HG02840 (cell line): Measurements from ENCODE around the gene AGPS.
"Not testable (repeated sequence)": the region's sequence is repeated elsewhere in the genome, so short reads cannot be mapped to it uniquely, and the experiment has no call there.

Experiments
- ATAC-seq: cut with Tn5 transposase; IDR thresholded peaks from one replicate; pipeline ENCODE4 v1.9.1; 2021; ENCODE audit warnings: mild to moderate bottlenecking, moderate library complexity, moderate number of reproducible peaks; ENCODE audit not compliant: unreplicated experiment, low FRiP score

AGPS gene

DNA sequence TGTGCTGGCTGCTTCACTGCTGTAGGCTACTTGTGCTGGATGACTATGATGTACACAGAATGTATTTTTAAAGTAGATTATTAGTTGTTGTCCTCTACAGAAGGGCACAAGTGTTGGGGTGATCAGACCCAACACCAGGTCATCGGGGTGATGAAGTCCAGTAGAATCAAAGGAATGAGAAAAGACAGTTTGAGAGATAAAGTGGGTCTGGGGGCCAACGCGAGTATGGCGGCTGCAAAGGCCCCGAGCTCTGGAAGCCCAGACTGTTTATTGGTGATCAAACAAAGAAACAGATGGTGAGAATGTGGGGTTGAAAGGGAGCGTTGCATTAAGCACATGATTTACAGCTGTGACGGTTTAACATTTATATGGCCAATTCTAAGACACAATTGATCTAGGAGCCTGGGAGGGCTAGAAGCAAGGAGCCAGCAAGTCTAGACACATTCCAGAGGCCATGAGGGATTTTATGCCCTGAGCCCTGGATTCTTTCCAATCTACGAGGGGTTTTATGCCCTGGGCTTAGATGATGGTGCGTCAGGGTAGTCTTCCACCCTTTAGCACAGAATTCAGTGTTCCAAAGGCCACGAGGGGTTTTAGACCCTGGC lies 153.5 kb downstream of the AGPS start:
- no peak for ATAC-seq

DNA sequence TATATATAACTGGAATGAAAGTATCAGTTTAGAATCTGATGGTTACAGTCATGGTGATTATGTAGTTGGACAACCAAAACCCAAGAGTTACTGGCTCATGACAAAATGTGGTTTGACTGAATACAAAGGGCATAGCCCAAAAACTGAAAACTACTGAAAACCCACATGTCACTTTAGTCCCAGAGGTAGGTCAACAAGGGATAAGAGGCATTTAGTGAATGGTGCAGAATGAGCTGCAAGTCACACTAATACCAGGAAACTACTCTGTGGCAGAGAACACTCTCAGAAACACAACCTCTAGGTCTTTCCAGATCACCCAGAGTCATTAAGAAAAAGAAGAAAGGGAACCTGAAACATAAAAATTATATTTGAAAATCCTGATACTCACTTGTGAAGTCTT lies 154.5 kb downstream of the AGPS start:
- ATAC-seq: peak; percentile 81

DNA sequence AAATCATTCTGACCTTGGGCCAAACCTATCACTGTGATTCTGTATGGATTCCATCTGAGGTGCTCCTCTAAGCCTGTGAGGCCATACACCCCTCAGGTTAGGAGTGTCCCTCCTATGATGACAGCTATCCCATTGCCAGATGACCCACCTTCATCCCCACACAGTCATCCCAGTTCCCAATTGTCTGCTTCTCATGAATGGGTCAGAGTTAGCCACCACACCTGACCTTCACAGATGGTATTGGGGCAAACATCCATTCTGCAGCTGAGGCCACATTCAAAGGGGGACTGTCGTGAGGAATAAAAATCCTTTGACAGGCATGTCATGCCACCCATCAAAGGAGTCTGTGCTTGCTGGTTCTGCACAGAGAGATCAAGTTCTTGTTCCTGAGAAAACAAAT lies 155.2 kb downstream of the AGPS start:
- no peak for ATAC-seq

DNA sequence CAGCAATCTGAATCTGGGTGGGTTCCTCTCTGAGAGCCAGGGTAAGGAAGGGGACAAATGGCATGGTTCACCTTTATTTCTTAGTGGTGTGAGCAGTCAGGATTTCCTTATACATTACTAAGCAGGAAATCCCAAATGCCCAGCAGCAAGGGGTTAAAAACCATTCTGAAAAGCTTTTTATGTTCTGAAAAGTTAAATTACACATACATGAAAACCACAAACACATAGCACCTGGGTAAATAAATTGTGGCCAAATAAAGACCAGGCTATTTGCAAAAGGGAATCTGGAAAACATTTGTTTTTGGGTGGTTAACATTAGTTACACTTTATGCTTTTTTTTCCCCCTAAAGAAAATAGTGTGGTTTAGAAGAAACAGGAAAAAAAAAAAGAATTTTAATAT lies 156.1 kb downstream of the AGPS start:
- ATAC-seq: no peak

DNA sequence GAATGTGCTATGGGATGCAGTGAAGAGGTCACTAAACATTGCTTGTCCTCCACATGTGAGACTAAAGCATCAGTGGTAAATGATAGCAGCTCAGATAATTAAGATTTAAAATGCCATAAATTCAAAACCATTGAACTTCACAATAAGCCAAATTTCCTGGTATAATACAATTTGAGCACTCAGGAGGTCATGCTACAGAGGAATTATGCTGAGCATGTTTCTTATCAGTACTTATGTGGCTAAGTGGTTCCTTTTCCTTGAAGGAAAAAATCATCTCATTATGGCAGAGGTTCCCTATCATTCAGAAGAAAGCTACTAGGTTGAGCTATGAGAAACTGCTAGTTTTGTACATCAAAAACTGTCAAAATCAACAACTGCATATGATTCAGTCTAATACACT lies 156.6 kb downstream of the AGPS start:
- no peak for ATAC-seq

DNA sequence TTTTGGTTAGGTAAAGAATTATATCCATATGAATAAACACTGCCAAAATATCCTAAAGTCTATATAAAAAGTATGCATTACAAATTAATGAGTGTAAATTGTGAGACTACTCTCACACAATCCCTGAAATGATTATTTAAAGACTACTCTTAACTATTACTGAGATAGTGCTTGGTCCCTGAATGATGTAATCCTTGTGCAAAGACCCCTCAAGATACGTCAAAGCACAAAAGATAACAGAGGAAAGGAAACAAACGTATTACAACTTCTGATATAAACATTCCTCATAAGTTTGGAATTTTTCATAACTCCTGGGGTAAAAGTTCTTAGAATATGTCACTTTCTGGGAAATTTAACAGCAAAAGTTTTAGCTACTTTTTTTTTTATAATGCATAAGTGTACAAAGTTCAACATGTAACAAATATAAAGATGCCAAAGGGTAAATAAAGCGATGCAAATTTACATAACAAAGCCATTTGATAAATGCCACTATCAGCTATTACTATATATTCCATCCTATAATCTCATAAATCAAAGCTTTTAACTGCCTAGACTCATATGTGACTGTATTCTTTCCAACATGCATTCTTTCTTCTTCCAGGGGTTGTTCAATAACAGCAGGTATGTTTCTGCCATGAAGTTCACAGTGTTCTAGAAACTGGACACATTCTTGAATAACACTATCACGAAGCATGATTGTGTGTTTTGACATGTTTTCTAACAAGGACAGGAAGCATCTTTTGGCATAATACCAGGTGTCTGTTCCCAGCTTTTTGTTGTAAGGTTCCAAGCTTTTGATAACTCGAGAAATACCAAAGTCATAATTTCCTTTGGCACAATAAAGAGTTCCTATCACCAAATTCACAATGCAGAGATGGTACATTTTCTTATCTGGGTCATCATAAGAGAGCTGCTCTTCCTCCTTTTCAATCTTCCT lies 158.0 kb downstream of the AGPS start:
- ATAC-seq: no peak

DNA sequence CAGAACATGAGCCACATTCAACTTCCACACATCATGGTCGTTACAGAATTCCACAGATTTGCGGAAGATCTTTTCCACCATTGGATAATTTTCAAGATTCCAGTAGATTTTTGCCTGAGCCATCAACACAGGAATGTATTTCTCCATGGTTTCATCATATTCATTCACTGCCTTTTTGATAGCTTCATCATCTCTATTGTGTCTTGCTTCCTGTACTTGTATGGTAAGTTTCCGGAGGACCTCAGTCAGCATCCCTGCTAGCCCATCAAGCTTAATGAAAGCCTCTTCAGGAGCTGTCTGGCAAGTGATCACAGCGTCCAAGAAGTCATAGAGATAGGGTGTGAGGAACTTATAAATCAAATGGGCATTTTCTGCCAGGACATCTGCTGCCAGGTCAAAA lies 158.8 kb downstream of the AGPS start:
- not testable (repeated sequence) for ATAC-seq

DNA sequence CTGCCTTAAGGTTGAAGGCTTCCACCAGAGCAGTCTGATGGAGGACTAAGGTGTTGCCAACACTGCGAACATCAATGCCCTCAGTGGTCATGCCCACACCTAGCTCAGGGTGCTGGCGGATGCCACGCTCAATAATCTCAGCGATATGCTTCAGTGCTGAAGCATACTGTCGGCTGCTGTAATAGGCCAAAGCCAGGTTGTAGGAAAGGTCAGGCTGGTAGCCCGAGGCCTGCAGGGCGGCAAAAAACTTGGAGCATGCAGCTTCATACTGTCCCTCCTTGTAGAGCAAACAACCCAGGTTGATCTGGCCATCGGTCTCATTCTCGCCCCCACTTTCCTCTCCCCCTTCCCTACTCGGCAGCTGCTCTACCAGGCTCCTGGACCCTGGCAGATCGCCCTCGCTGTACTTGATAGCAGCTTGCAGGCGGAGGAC lies 159.4 kb downstream of the AGPS start:
- no peak for ATAC-seq

DNA sequence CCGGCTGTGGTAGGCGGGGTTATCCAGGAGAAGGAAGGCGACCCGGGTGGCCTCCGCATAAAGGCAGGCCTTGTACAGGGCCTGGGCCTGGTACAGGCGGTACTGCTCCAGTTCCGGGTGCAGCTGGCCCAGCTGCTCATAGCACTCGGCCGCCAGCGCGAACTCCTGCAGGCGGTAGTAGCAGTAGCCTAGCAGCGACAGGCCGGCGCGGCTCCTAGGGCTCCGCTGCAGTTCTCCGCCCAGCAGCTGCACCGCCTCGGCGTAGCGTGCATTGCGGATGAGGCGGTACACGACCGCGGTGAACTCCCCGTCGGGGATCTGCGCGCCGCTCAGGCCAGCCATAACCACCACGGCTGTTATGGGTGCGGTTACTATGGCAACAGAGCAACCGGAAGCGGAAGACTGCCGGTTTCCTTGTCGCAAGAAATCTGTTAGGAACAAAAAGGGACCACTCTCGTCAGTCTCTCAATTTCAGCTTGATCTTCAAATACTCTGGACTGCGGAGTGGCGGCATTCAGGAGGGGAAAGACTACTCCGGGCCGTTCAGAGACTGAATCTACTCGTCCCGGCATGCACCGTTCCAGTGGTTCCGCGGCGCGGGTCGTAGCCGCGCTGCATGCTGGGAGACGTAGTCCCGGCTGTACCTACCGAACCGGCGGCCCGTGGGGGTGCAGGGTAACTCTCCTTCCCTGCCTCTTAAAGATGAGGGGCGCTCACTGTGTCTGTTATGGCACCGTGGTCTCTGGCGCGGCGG lies 160.0 kb downstream of the AGPS start:
- ATAC-seq: peak; percentile 94

DNA sequence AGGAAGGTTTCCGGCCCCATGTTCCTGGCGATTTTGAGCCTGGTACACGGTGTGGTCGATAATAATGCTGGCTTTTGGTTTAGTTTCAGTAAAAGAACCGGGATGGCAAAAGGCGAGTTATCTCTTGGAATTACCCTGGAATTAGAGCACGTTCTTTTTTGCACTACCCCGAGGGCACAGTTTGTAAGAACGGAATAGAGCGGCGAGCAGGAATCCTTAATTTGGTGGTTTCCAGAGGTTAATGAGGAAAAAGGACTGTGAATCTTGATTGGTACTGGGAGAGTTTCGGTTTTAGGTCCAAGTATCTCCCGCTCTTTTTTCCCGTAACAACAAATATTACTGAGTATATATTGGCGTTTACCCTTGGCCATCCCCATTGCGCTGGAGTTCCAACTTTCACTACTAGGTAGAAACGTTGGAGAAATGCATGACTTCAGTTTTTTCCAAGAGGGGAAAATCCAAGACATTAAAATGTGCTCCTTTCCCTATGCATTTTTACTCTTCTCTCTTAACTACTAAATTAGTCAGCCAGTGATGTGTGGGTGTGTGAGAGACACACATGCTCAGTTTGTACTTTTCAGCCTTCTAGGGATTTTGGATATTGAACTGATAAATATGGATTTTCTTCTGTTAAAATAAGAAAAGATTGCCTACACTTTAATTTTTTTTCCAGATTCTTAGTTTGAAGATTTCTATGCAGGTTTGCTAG lies 160.8 kb downstream of the AGPS start:
- no peak for ATAC-seq

DNA sequence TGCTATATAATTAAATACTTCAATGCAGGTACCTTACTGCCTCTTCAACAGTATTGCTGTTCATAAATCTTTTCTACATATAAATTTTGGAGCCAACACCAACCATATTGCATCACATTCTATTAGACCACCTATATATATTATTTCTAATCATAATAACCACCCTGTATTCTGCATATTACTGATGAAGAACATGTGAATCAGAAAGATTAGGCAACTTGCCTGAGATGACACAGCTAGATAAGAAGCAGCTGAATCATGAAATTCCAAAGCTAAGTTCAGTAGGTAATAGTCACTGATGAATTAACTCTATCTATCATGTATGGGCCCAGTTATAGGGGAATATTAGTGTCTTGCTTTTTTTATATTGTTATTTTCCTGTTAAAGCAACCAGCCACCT lies 161.8 kb downstream of the AGPS start:
- no peak for ATAC-seq

DNA sequence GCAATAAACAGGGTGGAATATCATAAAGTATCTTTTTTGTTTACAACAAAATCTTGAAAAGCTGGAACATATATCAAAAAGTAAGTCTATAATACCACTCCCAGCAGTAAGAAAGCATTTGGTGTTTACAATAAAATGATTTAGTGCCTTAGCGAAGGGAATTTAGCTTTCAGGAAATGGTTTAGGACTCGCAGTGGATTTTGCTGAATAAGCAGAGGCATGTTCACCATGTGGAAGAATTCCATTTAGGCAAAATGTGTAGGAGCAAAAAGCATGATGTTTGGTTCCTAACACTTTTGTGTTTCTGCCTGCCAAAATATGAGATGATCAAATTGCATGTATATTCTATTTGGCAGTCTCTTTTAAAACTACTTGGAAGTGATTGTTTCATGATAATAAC lies 163.6 kb downstream of the AGPS start:
- ATAC-seq: no peak

DNA sequence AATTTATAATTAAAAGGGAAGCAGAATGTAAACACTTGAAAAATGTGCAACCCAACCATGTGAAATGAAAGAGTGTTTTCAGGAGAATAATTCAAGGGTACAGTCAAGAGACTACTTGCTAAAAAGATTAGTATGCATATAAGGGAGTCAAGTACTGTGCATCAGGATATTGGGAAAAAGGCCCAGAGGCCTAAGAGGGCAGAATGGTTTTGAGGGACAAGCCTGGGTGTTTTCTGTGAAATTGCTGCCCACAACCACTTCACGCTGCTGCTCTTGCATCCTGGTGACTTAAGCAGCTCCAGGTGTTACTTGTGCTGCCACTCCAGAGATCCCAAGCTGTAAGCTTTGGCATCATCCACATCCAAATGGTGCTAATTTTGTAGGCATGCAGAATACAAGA lies 165.2 kb downstream of the AGPS start:
- ATAC-seq: no peak

DNA sequence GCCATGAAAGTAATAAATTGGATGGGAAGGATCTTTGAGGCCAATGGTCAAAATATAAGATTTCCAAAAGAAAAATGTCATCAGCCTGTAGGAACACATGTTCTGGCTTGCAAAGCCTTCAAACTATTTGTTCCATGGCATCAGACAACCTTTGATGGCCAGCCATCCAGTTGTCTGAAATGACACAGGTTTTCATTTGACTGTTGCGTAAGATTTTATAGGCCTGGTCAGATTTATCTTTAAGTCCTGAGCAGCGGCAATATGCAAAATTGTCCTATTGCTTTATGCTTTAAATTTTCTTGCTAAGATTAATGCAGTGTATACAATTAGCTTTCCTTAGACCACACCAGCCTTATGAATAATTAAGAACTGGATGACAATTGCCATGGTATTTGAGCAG lies 167.1 kb downstream of the AGPS start:
- no peak for ATAC-seq

DNA sequence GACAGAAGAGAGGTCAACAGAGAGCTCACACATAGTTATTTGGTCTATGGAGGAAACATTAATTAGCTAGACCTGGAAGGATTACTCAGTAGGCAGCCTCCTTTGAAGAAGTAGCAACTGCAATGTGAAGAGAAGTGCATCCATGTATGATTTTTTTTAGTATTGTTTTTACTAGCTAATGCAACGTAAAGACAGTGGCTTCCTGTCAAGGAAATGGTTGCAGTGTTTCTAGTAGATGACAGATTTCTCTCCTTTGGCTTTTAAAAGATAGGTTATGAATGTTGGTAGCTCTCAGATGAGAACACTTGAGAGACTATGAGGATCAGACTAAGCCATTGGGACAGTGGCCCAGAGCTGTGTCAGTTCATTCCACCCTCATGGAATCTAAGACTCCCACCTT lies 175.8 kb downstream of the AGPS start:
- no peak for ATAC-seq

DNA sequence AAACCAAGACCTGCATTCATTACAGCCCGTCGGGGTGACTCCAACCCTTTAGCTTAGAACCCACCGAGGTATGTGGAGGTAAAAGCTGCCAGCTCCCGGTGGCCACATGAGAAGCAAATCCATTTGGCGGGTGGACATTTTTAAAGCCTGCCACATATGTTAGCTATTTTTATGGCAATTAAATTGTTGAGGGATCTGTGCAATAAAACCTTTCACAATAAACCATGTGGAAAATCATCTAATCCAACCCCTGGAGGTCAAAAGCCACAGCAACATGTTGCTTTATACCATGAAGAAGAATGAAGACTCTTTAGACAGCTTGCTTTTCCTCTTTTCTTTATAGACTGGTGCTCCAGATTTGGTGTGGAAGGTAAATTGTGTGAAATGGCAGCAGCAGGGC lies 176.3 kb downstream of the AGPS start:
- no peak for ATAC-seq

DNA sequence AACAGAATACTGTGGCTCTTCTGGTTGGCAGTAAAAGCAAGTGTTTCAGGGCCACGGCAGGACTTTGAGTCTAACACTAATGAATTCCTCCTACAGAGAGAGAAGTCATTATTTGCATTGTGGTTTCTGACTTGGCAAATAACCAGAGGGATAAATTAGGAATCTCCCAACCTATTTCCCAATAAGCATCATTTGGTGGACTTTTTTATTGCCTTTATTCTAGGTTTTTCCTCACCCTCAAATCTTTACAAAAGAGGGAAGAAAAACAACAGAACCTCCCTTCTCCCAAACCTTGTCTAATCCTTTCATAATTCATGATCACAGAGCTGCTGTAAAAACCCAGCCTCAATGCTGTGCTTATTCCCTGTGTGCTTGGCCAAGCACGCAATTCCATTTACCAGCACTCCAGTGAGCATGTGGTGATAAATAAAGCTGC lies 179.7 kb downstream of the AGPS start:
- ATAC-seq: no peak

DNA sequence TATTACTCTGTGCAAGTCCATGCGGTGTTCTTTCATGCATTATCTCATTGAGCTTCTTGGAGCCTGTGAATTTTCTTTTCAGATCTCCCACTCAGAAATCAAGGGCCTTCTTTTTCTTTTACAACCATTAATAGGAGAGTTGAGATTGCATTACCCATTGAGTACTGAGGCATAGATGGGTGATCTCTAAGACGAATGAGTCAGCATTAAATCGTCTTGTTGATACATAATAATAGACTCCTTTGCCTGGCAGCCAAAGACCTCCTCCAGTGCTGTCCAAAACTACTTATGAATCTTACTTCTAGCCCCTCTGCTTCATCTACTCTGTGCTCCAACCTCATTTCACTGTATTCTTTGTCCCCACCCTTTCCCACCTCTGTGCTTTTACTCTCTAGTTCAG lies 180.5 kb downstream of the AGPS start:
- ATAC-seq: no peak

DNA sequence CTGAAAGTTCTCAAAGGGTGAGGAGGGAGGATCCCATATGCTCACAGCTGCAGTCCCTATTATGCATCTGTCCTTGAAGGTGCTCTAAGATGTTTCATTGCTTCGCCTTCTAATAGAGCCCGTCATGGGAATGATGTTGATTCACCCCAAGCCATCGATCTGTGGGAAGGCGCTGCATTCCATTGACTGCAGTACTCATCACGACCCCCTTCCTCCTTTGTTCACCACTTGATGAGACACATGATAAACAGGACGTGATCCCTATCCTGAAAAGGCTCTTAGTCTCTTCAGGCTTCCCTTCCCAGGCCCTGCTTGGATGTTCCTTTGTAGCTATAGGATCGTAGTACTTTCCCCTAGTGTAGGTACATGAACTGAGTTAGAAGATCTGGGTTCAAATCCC lies 181.8 kb downstream of the AGPS start:
- ATAC-seq: no peak

DNA sequence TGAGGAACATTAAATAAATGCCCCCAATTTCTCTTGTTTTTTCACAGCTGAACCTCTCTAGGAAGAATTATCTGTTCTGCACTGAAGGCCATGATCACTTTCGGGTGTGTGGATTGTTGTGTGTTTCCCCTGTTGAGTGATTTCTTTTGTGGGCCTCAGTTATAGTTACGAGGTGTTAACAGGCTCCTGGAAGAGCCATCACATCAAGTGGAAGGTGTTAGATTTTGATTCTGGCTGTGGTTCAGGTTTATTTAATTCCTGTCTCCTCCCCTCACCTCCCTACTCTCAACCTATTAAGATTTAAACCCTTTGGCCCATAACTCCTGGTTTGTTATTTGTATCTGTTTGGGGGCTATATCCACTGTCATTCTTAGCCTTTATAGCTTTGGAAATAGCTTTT lies 182.8 kb downstream of the AGPS start:
- no peak for ATAC-seq

DNA sequence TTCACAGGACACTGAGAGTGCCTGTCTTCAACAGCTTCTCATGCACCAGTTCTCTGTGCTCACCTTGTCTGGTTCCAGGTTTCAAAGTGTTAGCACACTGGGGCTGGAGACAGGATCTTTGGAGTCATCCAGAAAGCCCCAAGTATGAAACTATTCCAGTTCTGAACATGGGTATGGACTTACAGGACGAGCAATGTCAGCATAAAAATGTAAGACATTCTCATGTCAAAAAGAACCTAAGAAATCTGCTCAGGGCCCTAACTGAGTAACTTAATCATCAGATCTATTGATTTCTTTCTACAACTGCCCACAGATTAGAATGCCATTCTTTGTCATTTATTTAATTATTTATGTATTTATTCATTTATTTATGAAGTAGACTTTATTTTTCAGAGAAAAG lies 184.5 kb downstream of the AGPS start:
- no peak for ATAC-seq
